HL-60 (cell line): ENCODE results near the gene C16orf54.

Experiments
- GABPA ChIP-seq: IDR thresholded peaks from 2 replicates; pipeline ENCODE4 v1.6.1; 2012; ENCODE audit warnings: low read depth
- POLR2AphosphoS5 ChIP-seq: IDR thresholded peaks from 2 replicates; pipeline ENCODE4 v1.6.1; 2012; ENCODE audit warnings: low read depth
- SPI1 ChIP-seq: IDR thresholded peaks from 2 replicates; pipeline ENCODE4 v1.6.1; 2012; ENCODE audit warnings: low read depth, mild to moderate bottlenecking, borderline replicate concordance
- TF ChIP-seq, protein P1 (sequence below): IDR thresholded peaks from one replicate; pipeline ENCODE4 v1.5.1; 2011; ENCODE audit warnings: low read length, control low read depth, inconsistent platforms; ENCODE audit not compliant: insufficient read depth
- TF ChIP-seq, protein P2 (sequence below): IDR thresholded peaks from 2 replicates; pipeline ENCODE4 v1.6.1; 2012; ENCODE audit warnings: low read depth; ENCODE audit not compliant: insufficient replicate concordance

DNA sequence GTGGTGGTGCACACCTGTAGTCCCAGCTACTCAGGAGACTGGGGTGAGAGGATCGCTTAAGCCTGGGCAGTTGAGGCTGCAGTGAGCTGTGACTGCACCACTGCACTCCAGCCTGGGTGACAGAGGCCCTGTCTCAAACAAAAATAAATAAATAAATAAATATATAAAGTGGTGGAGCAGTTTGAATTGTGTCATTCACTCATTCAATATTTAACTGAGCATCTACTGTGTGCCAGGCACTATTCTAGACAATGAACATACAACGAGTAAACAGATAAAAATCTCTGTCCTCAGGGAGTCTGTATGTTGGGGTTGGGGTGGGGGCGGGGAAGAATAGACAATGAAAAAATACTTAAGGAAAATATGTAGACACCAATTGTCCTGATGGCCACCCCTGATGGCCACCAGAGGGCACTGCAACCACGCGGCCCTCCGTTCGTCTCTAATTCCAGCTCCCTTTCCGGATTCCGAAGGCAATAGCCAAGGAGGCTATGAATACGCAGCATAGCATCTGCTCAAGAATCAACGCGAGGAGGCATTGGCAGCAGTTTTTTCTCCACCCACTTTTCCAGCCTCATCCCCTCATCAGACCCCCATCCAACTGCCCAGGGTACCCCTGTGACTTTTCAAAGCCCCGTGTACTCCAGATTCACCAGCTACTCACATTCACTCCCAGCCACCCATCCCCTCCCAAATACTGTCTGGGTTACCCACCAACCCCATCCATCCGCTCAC is 45.4 kb downstream of the C16orf54 start:
- TF ChIP-seq, protein P1, sequence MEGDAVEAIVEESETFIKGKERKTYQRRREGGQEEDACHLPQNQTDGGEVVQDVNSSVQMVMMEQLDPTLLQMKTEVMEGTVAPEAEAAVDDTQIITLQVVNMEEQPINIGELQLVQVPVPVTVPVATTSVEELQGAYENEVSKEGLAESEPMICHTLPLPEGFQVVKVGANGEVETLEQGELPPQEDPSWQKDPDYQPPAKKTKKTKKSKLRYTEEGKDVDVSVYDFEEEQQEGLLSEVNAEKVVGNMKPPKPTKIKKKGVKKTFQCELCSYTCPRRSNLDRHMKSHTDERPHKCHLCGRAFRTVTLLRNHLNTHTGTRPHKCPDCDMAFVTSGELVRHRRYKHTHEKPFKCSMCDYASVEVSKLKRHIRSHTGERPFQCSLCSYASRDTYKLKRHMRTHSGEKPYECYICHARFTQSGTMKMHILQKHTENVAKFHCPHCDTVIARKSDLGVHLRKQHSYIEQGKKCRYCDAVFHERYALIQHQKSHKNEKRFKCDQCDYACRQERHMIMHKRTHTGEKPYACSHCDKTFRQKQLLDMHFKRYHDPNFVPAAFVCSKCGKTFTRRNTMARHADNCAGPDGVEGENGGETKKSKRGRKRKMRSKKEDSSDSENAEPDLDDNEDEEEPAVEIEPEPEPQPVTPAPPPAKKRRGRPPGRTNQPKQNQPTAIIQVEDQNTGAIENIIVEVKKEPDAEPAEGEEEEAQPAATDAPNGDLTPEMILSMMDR = peak; percentile 96
- no peak for TF ChIP-seq GABPA
- TF ChIP-seq SPI1 = no peak
- TF ChIP-seq, protein P2, sequence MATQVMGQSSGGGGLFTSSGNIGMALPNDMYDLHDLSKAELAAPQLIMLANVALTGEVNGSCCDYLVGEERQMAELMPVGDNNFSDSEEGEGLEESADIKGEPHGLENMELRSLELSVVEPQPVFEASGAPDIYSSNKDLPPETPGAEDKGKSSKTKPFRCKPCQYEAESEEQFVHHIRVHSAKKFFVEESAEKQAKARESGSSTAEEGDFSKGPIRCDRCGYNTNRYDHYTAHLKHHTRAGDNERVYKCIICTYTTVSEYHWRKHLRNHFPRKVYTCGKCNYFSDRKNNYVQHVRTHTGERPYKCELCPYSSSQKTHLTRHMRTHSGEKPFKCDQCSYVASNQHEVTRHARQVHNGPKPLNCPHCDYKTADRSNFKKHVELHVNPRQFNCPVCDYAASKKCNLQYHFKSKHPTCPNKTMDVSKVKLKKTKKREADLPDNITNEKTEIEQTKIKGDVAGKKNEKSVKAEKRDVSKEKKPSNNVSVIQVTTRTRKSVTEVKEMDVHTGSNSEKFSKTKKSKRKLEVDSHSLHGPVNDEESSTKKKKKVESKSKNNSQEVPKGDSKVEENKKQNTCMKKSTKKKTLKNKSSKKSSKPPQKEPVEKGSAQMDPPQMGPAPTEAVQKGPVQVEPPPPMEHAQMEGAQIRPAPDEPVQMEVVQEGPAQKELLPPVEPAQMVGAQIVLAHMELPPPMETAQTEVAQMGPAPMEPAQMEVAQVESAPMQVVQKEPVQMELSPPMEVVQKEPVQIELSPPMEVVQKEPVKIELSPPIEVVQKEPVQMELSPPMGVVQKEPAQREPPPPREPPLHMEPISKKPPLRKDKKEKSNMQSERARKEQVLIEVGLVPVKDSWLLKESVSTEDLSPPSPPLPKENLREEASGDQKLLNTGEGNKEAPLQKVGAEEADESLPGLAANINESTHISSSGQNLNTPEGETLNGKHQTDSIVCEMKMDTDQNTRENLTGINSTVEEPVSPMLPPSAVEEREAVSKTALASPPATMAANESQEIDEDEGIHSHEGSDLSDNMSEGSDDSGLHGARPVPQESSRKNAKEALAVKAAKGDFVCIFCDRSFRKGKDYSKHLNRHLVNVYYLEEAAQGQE = no peak
- TF ChIP-seq POLR2AphosphoS5 = no peak
